ENCODE data around the gene ZNF181.
A peak's percentile ranks its signal among the peaks of the same experiment; 100 is the strongest.
"Not testable (repeated sequence)": the region's sequence is repeated elsewhere in the genome, so short reads cannot be mapped to it uniquely, and the experiment has no call there.

The ZNF181 gene

DNA sequence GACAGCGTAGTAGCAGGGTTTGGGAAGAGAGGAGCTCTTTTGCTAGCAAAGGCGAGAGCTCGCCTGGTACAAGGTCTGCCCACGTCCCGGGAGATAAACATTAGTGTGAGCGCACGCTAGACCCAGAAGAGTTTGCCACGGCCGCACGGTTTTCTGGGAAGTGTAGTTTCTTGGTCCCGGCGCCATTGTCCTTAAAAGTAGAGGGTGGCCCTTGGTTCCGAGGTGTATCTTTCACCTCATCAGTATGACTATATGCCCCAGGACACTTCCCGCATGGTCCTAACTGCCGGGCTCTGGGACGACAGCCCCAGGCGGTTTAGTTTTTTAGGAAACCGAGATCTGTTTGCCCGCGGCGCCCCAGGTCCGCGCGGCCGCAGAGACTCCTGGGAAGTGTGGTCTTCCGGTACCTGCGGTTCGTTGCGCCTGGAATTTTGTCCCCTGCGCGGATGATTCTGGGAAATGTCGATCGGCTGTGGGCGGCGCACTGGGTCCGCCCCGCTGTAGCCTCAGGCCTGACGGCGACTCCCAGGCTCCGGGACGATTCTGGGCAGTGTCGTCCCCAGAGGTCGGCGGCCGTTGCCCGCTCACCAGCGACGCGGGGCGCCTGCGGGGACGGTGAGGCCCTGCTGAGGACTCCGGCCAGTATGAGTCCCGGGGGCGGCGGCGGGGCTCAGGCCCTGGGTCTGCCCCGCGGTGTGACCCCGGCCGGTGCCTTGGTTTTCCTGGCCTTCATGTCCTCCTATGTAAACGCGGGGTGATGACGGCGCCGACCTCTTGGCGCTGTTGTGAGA is at the start of gene ZNF181:
Gene ZNF181, plus strand, starts transcription at position 498 of the 791 bp plus-strand sequence. CDS start 795 bp downstream, outside the sequence.
- DNase-seq (ENCODE audit: low read depth), result peak; percentile 90

DNA sequence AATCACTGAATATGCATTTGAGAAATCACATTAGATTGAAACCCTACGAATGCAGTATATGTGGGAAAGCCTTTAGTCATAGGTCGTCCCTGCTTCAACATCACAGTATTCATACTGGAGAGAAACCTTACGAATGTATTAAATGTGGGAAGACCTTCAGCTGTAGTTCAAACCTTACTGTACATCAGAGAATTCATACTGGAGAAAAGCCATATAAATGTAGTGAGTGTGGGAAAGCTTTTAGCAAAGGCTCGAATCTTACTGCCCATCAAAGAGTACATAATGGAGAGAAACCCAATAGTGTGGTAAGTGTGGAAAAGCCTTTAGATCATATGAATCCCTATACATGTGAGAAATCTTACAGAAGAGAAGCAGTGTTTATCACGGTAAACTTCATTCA is 48.8 kb upstream of the ZNF181 start:
- DNase-seq (ENCODE audit: low read depth), result not testable (repeated sequence)

DNA sequence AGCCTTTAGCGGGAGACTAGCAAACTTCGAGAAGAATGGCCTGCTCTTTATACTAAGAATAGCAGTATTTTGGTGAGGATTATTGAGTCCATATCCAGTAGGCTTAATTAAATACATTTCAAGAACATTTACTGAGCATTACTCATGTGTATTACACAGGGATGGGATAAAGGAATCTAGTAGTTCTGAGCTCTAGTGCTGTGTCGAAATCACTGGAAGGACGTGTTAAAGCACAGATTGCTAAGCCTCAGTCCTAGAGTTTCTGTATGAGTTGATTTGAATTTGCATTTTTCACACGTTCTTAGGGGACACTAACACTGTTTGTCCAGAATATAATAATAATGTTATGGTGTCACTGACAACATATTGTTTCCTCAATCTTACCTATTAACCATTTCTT is 47.6 kb upstream of the ZNF181 start:
- DNase-seq (ENCODE audit: low read depth), result no peak

DNA sequence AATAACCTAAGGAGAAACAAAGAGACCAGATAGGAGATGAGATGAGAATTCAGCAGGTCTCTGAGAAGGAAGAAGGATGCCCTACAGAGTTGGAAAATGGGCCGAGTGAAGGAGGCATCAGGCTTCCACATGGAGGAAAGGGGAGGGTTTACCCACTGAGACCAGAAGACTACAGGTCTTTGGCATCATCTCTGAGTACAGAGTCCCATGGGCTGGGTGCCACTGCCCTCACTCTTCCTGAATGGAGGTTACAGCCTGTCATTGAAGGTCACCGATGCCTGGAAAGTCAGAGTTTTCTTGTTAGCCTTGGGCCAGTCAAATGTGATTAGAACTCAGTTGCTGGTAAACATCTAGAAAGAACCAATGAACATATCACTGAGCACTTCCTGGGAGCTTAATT is 46.7 kb upstream of the ZNF181 start:
- no peak for DNase-seq (ENCODE audit: low read depth)

DNA sequence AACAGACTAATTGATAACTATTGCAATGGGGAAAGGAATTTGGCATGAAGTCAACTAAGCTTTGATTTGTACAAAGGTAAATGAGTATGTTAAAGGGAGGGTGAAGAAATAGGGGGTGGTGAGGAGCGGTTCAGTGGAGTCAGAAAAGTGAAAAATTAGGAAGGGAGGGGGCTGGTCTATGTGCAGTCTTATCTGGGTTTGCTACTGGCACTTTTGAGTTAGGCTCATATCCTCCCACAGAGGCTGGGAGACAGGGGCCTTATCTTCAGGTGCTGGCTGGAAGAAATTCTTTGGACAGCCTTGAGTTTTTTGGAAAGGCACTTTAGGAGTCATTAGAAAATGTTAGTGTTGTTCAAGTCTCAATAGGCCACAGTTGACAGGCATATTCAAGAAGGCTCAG is 45.5 kb upstream of the ZNF181 start:
- DNase-seq (ENCODE audit: low read depth), result no peak

GRCh38 chr19:34690372-34690771 is 43.7 kb upstream of the ZNF181 start:
- no peak for DNase-seq (ENCODE audit: low read depth)

- no peak for DNase-seq (ENCODE audit: low read depth)
Measured at GRCh38 chr19:34692549-34692948, 41.5 kb upstream of the ZNF181 start.

DNA sequence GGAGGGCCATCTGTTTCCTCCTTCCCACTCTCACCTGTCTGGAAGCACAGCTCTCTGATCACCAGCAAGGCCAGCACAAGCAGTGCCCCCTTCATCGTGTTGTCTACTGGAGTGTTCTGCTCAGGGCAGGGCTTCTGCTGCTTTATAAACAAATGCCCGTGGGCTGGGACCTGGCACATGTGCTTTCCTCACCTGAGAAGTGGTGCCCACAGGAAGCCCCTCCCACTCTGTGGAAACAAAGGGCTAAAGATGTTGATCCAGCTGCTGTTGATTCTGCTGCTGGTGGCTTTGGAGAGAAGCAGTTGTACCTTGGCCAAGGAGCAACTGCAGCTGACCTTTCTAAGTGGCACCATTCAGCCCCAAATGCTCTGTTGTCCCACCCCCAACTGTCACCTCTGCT is 26.4 kb upstream of the ZNF181 start:
- no peak for DNase-seq (ENCODE audit: low read depth)

DNA sequence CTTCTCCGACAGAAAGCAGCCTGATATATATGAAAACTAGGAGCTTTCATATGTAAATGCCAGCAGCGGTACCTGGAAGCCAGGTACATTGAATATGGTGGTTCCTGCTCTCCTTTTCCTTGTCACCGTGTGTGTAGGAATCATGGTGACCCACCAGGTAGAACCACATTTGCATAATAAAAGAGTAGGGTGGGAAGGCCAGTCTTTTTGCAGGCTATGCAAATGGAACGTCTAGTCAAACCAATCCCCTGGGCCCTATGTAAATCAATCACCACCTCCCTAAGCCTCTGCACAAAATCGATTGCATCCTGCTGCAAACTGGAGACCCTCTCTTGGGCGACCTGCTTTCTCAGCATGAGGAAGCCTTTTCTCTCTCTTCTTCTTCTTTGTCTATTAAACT is 22.2 kb upstream of the ZNF181 start:
- no peak for DNase-seq (ENCODE audit: low read depth)

- peak; percentile 79 for DNase-seq (ENCODE audit: low read depth)
Measured at GRCh38 chr19:34712395-34713261, 21.4 kb upstream of the ZNF181 start.

GRCh38 chr19:34713262-34713637 is 20.8 kb upstream of the ZNF181 start:
- DNase-seq (ENCODE audit: low read depth), result no peak

- DNase-seq (ENCODE audit: low read depth), result no peak
Measured at GRCh38 chr19:34715357-34715756, 18.7 kb upstream of the ZNF181 start.

DNA sequence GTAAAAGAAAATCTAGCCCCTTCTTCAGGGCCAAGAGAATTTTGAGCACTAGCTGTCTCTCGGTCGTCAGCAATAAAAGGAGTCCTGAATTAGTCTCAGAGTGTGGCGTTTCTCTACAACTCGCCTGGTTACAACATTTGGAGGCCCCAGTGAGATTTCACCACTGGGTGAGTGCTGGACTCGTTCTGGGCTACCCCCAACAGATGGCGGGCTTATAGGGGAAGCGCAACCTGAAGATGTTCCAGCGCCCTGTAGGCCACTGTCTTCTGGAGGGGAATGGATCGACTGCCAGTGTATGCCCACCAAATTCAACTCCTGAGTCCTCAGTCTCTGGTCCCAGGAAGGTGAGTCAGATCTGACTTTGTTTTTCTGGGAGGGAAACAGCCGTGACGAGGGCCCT is 11.7 kb upstream of the ZNF181 start:
- DNase-seq (ENCODE audit: low read depth), result peak; percentile 3

GRCh38 chr19:34725400-34725799 is 8.6 kb upstream of the ZNF181 start:
- DNase-seq (ENCODE audit: low read depth), result no peak

DNA sequence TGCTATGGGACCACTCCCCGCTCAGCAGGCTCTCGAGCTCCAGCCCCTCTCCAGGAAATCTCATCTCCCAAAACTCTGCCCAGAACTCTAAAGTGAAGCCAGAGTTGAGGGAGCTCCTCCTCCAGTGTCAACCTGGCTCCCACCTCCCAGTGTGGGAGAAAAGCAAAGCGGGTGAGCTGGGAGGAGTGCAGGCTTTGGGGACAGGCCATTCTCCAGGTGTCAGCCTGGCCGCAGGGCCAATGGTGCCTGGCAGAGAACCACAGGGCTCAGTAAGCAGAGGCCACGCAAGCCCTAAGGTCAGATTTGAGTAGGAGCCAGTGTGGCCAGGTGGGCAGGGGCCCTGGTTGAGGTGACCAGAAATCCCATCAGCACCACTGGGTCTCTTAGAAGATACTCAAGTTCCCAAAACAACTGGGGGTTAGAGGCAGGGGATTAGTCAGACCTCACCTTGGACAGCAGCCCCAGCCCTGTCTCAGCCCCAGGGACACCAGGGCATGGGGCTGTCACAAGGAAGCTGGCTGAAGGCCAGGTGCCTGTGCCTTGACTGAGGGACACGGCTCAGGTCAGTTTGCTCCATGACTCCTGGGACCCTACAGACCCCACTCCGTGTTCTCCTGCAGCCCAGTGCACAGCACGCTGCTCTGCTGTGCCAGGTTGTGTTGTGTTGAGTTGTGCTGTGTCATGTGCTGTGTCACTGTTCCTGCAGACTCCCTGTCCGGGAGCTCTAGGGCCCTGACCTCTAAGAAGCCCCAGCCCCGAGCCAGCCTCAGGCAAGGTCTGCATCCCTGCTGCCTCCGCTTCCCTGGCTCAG is 2.8 kb upstream of the ZNF181 start:
- DNase-seq (ENCODE audit: low read depth), result no peak

- DNase-seq (ENCODE audit: low read depth), result no peak
Measured at GRCh38 chr19:34731964-34732363, 2.1 kb upstream of the ZNF181 start.

- no peak for DNase-seq (ENCODE audit: low read depth)
Measured at GRCh38 chr19:34732612-34733211, 1.3 kb upstream of the ZNF181 start.

GRCh38 chr19:34733266-34733745 is 737 bp upstream of the ZNF181 start:
- DNase-seq (ENCODE audit: low read depth), result no peak

GRCh38 chr19:34734537-34735103 is 577 bp downstream of the ZNF181 start:
- DNase-seq (ENCODE audit: low read depth), result no peak

- no peak for DNase-seq (ENCODE audit: low read depth)
Measured at GRCh38 chr19:34744896-34745690, 11.1 kb downstream of the ZNF181 start.

DNA sequence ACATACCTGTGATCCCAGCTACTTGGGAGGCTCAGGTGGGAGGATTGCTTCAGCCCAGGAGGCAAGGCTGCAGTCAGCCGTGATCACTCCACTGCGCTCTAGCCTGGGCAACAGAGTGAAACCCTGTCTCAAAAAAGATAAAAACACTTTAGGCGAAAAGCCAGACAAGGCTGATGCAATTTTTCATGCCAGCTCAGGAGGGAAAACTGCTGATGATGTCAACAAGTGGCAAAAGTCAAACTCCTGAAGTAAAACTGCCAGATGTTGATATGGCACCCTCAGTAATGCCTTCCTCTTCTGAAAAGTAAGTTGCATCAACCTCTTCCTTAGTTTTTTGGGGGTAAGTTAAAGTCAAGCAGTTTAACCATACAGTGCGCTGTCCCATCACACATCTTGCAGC is 23.4 kb downstream of the ZNF181 start:
- no peak for DNase-seq (ENCODE audit: low read depth)

Data from EH (cell line).